ENCODE measurements around the gene EGR2.

- no peak for TF ChIP-seq POLR2A (IDR thresholded peaks at IDR 0.05)
- no peak for TF ChIP-seq CTCF (IDR thresholded peaks at IDR 0.05)
Observed at GRCh38 chr10:62769574-62770242, 46.5 kb downstream of the EGR2 start.
